Measurements from ENCODE around the gene ARHGEF33. TPM values are rescaled to one million over a fixed set of nuclear protein-coding genes. Genes with fewer than 3 reads are reported as not detected.

The ARHGEF33 gene
- total RNA-seq, 1 donor from 2014 or later, result 2.5 TPM

DNA sequence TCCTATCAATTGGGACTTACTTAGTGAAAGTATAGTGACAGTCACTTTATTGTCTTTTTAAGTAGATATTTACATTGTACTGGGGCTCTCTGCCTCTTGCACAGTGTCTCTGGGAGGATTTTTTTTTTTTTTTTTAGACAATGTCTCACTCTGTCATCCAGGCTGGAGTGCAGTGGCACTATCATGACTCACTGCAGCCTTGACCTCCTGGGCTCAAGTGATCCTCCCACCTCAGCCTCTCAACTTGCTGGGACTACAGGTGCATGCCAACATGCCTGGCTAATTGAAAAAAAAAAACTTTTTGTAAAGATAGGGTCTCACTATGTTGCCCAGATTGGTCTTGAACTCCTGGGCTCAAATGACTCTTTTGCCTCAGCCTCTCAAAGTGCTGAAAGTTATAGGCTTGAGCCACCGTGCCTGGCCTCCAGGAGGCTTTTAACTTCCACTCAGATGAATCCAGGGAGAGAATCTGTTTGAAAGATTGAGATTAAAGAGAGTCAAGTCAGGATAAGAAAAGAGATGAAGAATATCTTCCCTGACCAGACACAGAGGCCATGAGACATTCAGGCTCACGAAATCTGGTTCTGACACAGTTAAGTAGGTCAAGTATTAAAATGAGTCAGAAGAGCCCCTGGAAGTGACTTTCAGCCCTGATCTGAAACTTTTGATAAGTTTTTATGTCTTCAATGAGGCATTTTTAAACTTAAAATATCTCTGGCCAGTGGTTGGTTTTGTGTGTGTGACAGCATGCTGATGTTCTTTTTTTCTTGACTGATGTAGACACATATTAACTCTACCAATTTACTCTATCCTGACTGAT is 18.3 kb downstream of the ARHGEF33 start:
- Histone ChIP-seq H3K27me3 (no peaks in the 10 kb centered on the region), H3K4me2 (no peak overlapping the region), H3K36me3 (no peaks in the 10 kb centered on the region), H2AFZ (replicated peaks) (no peak overlapping the region), H3K9me3 (ENCODE audit: low read depth) (no peaks in the 10 kb centered on the region), H3K4me3 (no peak overlapping the region), H3K9ac (no peak overlapping the region), H3F3A (ENCODE audit: low read depth) (no peaks in the 10 kb centered on the region), H3K4me1 (no peaks in the 10 kb centered on the region), H3K79me2 (ENCODE audit: low read depth) (no peaks in the 10 kb centered on the region), H3K27ac (no peak overlapping the region), H4K20me1 (ENCODE audit: low read depth) (no peaks in the 10 kb centered on the region)
- Mint-ChIP-seq H3K27me3 (ENCODE audit: insufficient read depth, low read depth) (peaks cover 4% of the 10 kb centered on the region), H3K27ac (no peak overlapping the region), H3K4me3 (no peak overlapping the region), H3K9me3 (no peaks in the 10 kb centered on the region), H3K4me1 (no peaks in the 10 kb centered on the region), H3K36me3 (no peaks in the 10 kb centered on the region)
- TF ChIP-seq EZH2phosphoT487 (IDR thresholded peaks at IDR 0.05), result no peak
- TF ChIP-seq EZH2 (IDR thresholded peaks at IDR 0.05), result no peak
- TF ChIP-seq, protein P1, sequence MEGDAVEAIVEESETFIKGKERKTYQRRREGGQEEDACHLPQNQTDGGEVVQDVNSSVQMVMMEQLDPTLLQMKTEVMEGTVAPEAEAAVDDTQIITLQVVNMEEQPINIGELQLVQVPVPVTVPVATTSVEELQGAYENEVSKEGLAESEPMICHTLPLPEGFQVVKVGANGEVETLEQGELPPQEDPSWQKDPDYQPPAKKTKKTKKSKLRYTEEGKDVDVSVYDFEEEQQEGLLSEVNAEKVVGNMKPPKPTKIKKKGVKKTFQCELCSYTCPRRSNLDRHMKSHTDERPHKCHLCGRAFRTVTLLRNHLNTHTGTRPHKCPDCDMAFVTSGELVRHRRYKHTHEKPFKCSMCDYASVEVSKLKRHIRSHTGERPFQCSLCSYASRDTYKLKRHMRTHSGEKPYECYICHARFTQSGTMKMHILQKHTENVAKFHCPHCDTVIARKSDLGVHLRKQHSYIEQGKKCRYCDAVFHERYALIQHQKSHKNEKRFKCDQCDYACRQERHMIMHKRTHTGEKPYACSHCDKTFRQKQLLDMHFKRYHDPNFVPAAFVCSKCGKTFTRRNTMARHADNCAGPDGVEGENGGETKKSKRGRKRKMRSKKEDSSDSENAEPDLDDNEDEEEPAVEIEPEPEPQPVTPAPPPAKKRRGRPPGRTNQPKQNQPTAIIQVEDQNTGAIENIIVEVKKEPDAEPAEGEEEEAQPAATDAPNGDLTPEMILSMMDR (IDR thresholded peaks at IDR 0.05), result no peak
- no peak for DNase-seq (ENCODE audit: low spot score)

DNA sequence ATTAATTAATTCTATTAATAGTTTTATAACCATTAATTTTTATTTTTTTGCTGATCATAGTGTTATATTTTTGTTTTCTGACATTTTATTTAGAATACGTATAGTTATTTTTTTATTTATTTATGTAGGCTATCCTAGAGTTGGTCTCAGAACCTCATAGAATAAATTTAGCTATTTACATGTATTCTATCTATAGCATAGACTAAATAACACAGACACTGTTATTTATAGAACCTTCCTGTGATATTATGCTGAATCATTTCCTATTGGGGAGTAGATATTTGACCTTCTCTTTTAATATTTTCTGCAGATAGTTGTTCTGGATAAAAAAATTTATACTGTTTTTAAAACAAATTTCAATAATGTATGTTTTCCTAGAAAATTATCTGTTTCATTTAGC is 20.2 kb downstream of the ARHGEF33 start:
- H3K27ac Mint-ChIP-seq, result no peak overlapping the region
- Histone ChIP-seq H3K27me3 (no peaks in the 10 kb centered on the region), H4K20me1 (ENCODE audit: low read depth) (no peaks in the 10 kb centered on the region), H3K4me1 (no peaks in the 10 kb centered on the region), H2AFZ (replicated peaks) (no peak overlapping the region), H3K79me2 (ENCODE audit: low read depth) (no peaks in the 10 kb centered on the region), H3K9me3 (ENCODE audit: low read depth) (no peaks in the 10 kb centered on the region), H3K4me2 (no peak overlapping the region), H3F3A (ENCODE audit: low read depth) (no peaks in the 10 kb centered on the region), H3K4me3 (no peak overlapping the region), H3K36me3 (no peaks in the 10 kb centered on the region), H3K9ac (no peak overlapping the region), H3K27ac (no peak overlapping the region)
- no peak overlapping the region for H3K4me3 Mint-ChIP-seq
- DNase-seq (ENCODE audit: low spot score), result no peak
- TF ChIP-seq EZH2 (IDR thresholded peaks at IDR 0.05) (no peak), EZH2phosphoT487 (IDR thresholded peaks at IDR 0.05) (no peak)
- TF ChIP-seq, protein P1 (IDR thresholded peaks at IDR 0.05), result no peak
- no peaks in the 10 kb centered on the region for H3K4me1 Mint-ChIP-seq
- peaks cover under 1% of the 10 kb centered on the region for H3K27me3 Mint-ChIP-seq (ENCODE audit: insufficient read depth, low read depth)
- no peaks in the 10 kb centered on the region for H3K36me3 Mint-ChIP-seq
- no peaks in the 10 kb centered on the region for H3K9me3 Mint-ChIP-seq

DNA sequence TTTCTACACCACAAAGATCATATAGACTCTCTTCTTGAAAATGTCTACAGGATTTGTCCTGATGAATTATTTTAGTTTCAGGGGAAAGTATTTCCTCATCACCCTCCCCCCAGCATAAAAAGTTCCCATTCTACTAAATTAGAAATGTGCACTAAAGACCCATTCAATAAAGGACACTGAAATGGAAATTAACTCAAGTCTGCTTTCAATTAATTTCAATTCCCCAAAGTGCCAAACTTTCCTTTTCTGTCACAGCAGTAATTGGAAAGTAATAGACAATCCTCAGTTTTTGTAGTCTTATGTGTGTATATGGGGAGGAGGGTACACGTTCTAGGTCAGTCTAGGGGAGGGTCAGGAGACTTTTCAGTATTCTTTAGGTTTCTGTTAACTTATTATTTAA is 21.5 kb downstream of the ARHGEF33 start:
- H3K4me1 ChIP-seq, result no peaks in the 10 kb centered on the region
- no peak overlapping the region for H3K4me2 ChIP-seq
- Mint-ChIP-seq H3K4me1 (no peaks in the 10 kb centered on the region), H3K27me3 (ENCODE audit: insufficient read depth, low read depth) (no peaks in the 10 kb centered on the region), H3K27ac (no peak overlapping the region), H3K9me3 (no peaks in the 10 kb centered on the region), H3K36me3 (no peaks in the 10 kb centered on the region), H3K4me3 (no peak overlapping the region)
- H3K4me3 ChIP-seq, result no peak overlapping the region
- H3K27me3 ChIP-seq, result no peaks in the 10 kb centered on the region
- H3K9ac ChIP-seq, result no peak overlapping the region
- no peak for DNase-seq (ENCODE audit: low spot score)
- no peaks in the 10 kb centered on the region for H3K36me3 ChIP-seq
- no peaks in the 10 kb centered on the region for H3F3A ChIP-seq (ENCODE audit: low read depth)
- H4K20me1 ChIP-seq (ENCODE audit: low read depth), result no peaks in the 10 kb centered on the region
- H3K27ac ChIP-seq, result no peak overlapping the region
- H3K79me2 ChIP-seq (ENCODE audit: low read depth), result no peaks in the 10 kb centered on the region
- no peaks in the 10 kb centered on the region for H3K9me3 ChIP-seq (ENCODE audit: low read depth)
- no peak overlapping the region for H2AFZ ChIP-seq (replicated peaks)
- TF ChIP-seq EZH2 (IDR thresholded peaks at IDR 0.05) (no peak), EZH2phosphoT487 (IDR thresholded peaks at IDR 0.05) (no peak)
- TF ChIP-seq, protein P1 (IDR thresholded peaks at IDR 0.05), result no peak

Data from neural progenitor cell (in vitro differentiated cells).